Neural progenitor cell (in vitro differentiated cells): ENCODE results near the gene GPR156.

ENCODE experiments used
- CTCF ChIP-seq: fragments of 200-600 bp; sonication (generic); IDR thresholded peaks from 2 replicates; pipeline ENCODE4 v1.5.1; 2017; ENCODE audit warnings: antibody characterized with exemption, mild to moderate bottlenecking
- EZH2phosphoT487 ChIP-seq: fragments of 200-600 bp; sonication (generic); IDR thresholded peaks from 2 replicates; pipeline ENCODE4 v1.6.1; 2017; ENCODE audit warnings: antibody characterized with exemption

- no peak for TF ChIP-seq CTCF
- no peak for TF ChIP-seq EZH2phosphoT487
Observed at GRCh38 chr3:120276767-120277166, 8.3 kb downstream of the GPR156 start.
